Hematopoietic multipotent progenitor cell (in vitro differentiated cells): ENCODE data around the gene CEP295NL. TPM values are rescaled to one million over a fixed set of nuclear protein-coding genes. Genes with fewer than 3 reads are reported as not detected.

Experiments used
- DNase-seq, 3 donors: peaks; one replicate each; pipeline ENCODE4 v3.0.0-alpha.2; 2011 to 2015; ENCODE audit warnings: low read depth in 2 of 3, low spot score in 2 of 3
- total RNA-seq: library from RNA; depleted of rRNA; stranded (reverse); fragments of >200 nt; gene quantifications from one replicate; pipeline ENCODE4 v1.2.3, GENCODE V29; 2012

CEP295NL gene
- total RNA-seq, 1 donor = 1.6 TPM

DNA sequence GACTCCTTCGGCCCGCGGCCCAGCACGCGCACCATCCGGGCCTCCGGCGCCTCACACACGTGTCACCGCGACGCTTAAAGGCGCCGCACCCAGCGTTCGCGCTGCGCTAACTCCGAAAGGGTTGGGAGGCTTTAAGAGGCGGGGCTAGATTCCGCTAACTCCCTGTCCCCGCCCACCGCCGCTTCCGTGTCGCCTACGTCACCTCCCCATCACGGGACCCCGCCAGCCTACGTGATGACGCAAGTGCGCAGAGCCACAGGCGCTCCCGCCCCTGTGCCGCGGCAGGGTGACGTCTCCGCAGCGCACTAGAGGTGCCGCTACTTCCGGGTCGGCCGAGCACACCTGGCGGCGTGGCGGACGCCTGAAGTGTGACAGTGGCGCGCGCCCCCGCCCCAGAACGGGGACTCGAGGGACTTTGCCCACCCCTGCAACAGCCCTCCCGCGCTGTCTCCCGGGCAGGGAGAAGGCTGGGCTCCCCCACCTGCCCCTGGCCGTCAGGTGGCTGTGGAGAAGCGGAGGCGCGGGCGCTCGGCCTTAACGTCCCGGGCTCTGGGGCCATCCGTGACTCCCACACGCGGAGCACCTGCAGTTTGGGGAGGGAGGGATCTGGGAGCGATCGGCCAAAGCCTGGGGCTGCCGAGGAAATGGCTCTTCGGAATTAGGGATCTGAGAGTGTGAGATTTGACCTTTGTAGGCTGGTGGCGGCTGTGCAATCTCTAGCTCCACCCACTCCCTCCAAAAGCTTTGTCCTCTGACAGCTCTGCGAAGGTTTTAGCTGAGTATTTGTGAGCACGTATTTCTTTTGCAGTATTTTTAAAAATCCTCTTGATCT lies 62.0 kb downstream of the CEP295NL start, which contains the start of gene USP36:
Gene USP36, minus strand, starts transcription at position 35 of the 832 bp plus-strand sequence. CDS start 4,451 bp downstream, outside the sequence.
- peak; percentile 98 to 99 (median 99) for DNase-seq

Other genes with a start within 250 kb of the CEP295NL start
- 49.0 TPM for gene CYTH1, start 120.9 kb downstream of the CEP295NL start, total RNA-seq
- gene USP36, start 62.4 kb downstream of the CEP295NL start, total RNA-seq = 67.3 TPM
- 29.6 TPM for gene TIMP2, start 22.2 kb upstream of the CEP295NL start, total RNA-seq
- 51.4 TPM for gene LGALS3BP, start 76.7 kb upstream of the CEP295NL start, total RNA-seq
- gene CANT1, start 106.6 kb upstream of the CEP295NL start, total RNA-seq = 70.8 TPM
- gene C1QTNF1, start 121.0 kb upstream of the CEP295NL start, total RNA-seq = 0.54 TPM
- 57.4 TPM for gene ENGASE, start 171.6 kb upstream of the CEP295NL start, total RNA-seq